ENCODE results near the gene POLD3. TPM values are rescaled to one million over a fixed set of nuclear protein-coding genes. Genes with fewer than 3 reads are reported as not detected.

The POLD3 gene
- total RNA-seq, 4 donors from 2014 or later, result 19.8 to 55.3 (median 34.2) TPM

GRCh38 chr11:74691755-74692154 is 99.4 kb downstream of the POLD3 start:
- H3K36me3 ChIP-seq, result no peaks in the 10 kb centered on the region
- peaks cover 0 to 10% (median 0%) of the 10 kb centered on the region in 4 donors for H3K4me1 ChIP-seq
- H3K9me3 ChIP-seq, result no peaks in the 10 kb centered on the region
- no peak overlapping the region for H3K4me3 ChIP-seq
- H3K27me3 ChIP-seq, result no peaks in the 10 kb centered on the region
- H3K27ac ChIP-seq, result no peak overlapping the region
- DNase-seq, result no peak
- TF ChIP-seq, protein P1, sequence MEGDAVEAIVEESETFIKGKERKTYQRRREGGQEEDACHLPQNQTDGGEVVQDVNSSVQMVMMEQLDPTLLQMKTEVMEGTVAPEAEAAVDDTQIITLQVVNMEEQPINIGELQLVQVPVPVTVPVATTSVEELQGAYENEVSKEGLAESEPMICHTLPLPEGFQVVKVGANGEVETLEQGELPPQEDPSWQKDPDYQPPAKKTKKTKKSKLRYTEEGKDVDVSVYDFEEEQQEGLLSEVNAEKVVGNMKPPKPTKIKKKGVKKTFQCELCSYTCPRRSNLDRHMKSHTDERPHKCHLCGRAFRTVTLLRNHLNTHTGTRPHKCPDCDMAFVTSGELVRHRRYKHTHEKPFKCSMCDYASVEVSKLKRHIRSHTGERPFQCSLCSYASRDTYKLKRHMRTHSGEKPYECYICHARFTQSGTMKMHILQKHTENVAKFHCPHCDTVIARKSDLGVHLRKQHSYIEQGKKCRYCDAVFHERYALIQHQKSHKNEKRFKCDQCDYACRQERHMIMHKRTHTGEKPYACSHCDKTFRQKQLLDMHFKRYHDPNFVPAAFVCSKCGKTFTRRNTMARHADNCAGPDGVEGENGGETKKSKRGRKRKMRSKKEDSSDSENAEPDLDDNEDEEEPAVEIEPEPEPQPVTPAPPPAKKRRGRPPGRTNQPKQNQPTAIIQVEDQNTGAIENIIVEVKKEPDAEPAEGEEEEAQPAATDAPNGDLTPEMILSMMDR (IDR thresholded peaks at IDR 0.05), result no peak
- TF ChIP-seq POLR2A (IDR thresholded peaks at IDR 0.05), result no peak

Small RNA genes lying within 50 kb of the gene (small RNA-seq; reads per million reads assigned to genes)
- gene RANP3 (0 reads per million in 2 donors), gene RN7SKP297 (0 to 0.06 reads per million in 2 donors)

Other genes starting within 250 kb of the POLD3 start
- 1 to 10 TPM; 1.2 to 5.8 (median 3.0) TPM for gene PGM2L1, start 194.1 kb upstream of the POLD3 start, total RNA-seq
- gene KCNE3, start 125.0 kb upstream of the POLD3 start, total RNA-seq, result 10 to 100 TPM; 13.5 to 86.0 (median 55.0) TPM
- gene LIPT2, start 98.9 kb upstream of the POLD3 start, total RNA-seq, result 1 to 10 TPM in 3 of 4 donors, not detected in 1; 7.5 to 9.6 (median 7.9) TPM
- gene CHRDL2, start 138.8 kb downstream of the POLD3 start, total RNA-seq, result not detected
- gene RNF169, start 156.3 kb downstream of the POLD3 start, total RNA-seq, result 10 to 100 TPM; 14.2 to 33.8 (median 19.2) TPM

All from Peyer's patch (tissue), 4 donors.